CD4-positive, alpha-beta T cell (primary cell): ENCODE data around the gene CFAP119. TPM values are rescaled to one million over a fixed set of nuclear protein-coding genes. Genes with fewer than 3 reads are reported as not detected.

ENCODE experiments used
- ATAC-seq: fragments of 200-7000 bp; cut with Tn5 transposase; one replicate; pipeline ENCODE4 v1.10.0; 2022; ENCODE audit warnings: mild to moderate bottlenecking; ENCODE audit not compliant: poor library complexity
- CTCF ChIA-PET: fragments of 350-600 bp; sonication (Branson Sonifier 250); formaldehyde crosslinking; loops from one replicate; lab custom pipeline; 2021; ENCODE audit warnings: antibody characterized with exemption, inconsistent platforms; lab: Charles Lee
- POLR2A ChIA-PET: fragments of 350-600 bp; sonication (Branson Sonifier 250); formaldehyde crosslinking; loops from one replicate; lab custom pipeline; 2021; ENCODE audit warnings: antibody characterized with exemption, inconsistent platforms; lab: Charles Lee
- DNase-seq, 14 experiments: peaks; one replicate each; pipeline ENCODE4 v3.0.0-alpha.2; 2013 to 2020; ENCODE audit warnings: mixed read lengths in 2 of 14
- H3K27ac ChIP-seq, 2 donors: one replicate each; pipeline versions ENCODE4 v1.5.1 to v1.7.0; 2013; ENCODE audit warnings: low read length in 2 of 2, low read depth in 1 of 2, mild to moderate bottlenecking in 1 of 2
- H3K27me3 ChIP-seq, 2 experiments: 1 replicate in 1 of 2; 2 replicates in 1 of 2; pipeline versions ENCODE4 v1.6.1 to v1.7.0; 2013; ENCODE audit warnings: low read length in 2 of 2, control low read depth in 1 of 2, mild to moderate bottlenecking in 1 of 2, moderate library complexity in 1 of 2; ENCODE audit not compliant: insufficient read depth in 2 of 2, control insufficient read depth in 1 of 2
- H3K36me3 ChIP-seq: one replicate; pipeline ENCODE4 v1.6.1; 2013; ENCODE audit warnings: low read length, control low read depth; ENCODE audit not compliant: insufficient read depth
- H3K4me1 ChIP-seq: one replicate; pipeline ENCODE4 v1.6.1; 2013; ENCODE audit warnings: low read length, control low read depth; ENCODE audit not compliant: insufficient read depth
- H3K4me3 ChIP-seq: one replicate; pipeline ENCODE4 v1.5.1; 2013; ENCODE audit warnings: mild to moderate bottlenecking, low read length, moderate library complexity
- H3K9me3 ChIP-seq, 2 experiments: 1 replicate in 1 of 2; 2 replicates in 1 of 2; pipeline versions ENCODE4 v1.6.1 to v1.7.0; 2013; ENCODE audit warnings: low read length in 2 of 2, mild to moderate bottlenecking in 2 of 2, control low read depth in 1 of 2, moderate library complexity in 1 of 2; ENCODE audit not compliant: control insufficient read depth in 1 of 2, insufficient read depth in 1 of 2
- H3K27ac Mint-ChIP-seq: one replicate; pipeline ENCODE4 v1.8.0; 2020; ENCODE audit warnings: mixed read lengths
- H3K27me3 Mint-ChIP-seq: one replicate; pipeline ENCODE4 v1.8.0; 2021; ENCODE audit warnings: mixed read lengths
- H3K36me3 Mint-ChIP-seq: one replicate; pipeline ENCODE4 v1.8.0; 2021; ENCODE audit warnings: low read depth, mixed read lengths
- H3K4me1 Mint-ChIP-seq: one replicate; pipeline ENCODE4 v1.8.0; 2021; ENCODE audit warnings: low read depth, mixed read lengths
- H3K4me3 Mint-ChIP-seq: one replicate; pipeline ENCODE4 v1.8.0; 2020; ENCODE audit warnings: mild to moderate bottlenecking, mixed read lengths
- H3K9me3 Mint-ChIP-seq: one replicate; pipeline ENCODE4 v1.8.0; 2020; ENCODE audit warnings: mixed read lengths
- intact Hi-C, 2 experiments: fragments of 100-400 bp; cut with DNase I in 1 of 2; cut with micrococcal nuclease in 1 of 2; formaldehyde crosslinking; loops; one replicate each; pipeline versions ENCODE4 v1.15.1 to v1.9.0; 2023 to 2025; cut with DNase I, micrococcal nuclease
- total RNA-seq, 174 experiments: library from RNA in 2 of 174; stranded (reverse) in 2 of 174; gene quantifications; one replicate each; pipeline ENCODE4 v1.2.3 and lab custom pipeline; 2021 to 2026
- TF ChIP-seq, protein P1 (sequence below): fragments of 200-600 bp; IDR thresholded peaks from one replicate; pipeline ENCODE4 v1.8.0; 2022; ENCODE audit warnings: antibody characterized with exemption, mild to moderate bottlenecking

The CFAP119 gene
- total RNA-seq, 2 experiments from 2014 or later = 1.7 to 2.2 TPM

DNA sequence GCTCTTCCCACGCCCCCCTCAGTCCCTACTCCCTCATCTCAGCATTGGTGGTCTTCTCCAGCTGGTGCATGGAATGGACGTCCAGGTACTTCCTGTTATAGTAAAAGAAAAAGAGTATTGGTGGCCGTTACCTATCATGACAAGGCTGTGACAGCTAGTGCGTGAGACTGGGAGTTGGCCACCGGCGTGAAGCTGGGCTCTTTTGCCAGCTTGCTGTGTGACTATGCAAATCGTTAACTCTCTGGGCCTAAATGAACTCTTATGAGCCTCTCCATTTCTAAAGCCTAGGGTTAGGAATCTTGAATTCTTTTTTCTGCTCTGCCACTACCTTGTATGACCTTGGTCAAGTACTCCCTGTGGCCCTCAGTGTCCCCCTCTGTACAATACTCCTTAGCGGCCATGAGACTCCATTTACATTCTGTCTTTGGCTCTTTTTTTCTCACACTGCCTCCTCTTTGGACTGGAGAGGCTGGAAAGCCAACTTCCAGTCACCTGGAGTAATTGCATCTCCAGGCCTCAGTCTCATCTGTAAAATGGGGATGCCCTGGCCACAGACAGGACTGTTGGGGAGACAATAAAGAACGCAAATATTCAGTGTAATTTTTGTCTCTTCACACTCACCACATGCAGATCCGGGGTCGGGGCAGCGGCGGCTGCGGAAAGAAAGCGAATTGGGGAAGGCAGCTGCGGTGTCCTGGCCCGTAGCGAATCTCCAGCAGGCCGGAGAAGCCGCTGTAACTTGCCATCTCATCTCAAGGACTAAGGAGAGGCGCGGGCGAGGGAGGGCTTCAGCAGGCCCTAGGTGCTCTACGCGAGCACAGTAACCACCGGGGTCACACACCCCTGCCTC is 1.1 kb downstream of the CFAP119 start:
- H3K4me3 Mint-ChIP-seq = peak overlapping the region; percentile 99
- no peaks in the 10 kb centered on the region for H3K27me3 Mint-ChIP-seq
- peaks cover 58% of the 10 kb centered on the region for H3K36me3 Mint-ChIP-seq
- DNase-seq (peak in 1 of 14 experiments; percentile 57), ATAC-seq (no peak)
- TF ChIP-seq, protein P1, sequence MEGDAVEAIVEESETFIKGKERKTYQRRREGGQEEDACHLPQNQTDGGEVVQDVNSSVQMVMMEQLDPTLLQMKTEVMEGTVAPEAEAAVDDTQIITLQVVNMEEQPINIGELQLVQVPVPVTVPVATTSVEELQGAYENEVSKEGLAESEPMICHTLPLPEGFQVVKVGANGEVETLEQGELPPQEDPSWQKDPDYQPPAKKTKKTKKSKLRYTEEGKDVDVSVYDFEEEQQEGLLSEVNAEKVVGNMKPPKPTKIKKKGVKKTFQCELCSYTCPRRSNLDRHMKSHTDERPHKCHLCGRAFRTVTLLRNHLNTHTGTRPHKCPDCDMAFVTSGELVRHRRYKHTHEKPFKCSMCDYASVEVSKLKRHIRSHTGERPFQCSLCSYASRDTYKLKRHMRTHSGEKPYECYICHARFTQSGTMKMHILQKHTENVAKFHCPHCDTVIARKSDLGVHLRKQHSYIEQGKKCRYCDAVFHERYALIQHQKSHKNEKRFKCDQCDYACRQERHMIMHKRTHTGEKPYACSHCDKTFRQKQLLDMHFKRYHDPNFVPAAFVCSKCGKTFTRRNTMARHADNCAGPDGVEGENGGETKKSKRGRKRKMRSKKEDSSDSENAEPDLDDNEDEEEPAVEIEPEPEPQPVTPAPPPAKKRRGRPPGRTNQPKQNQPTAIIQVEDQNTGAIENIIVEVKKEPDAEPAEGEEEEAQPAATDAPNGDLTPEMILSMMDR = no peak
- Histone ChIP-seq H3K4me1 (peaks cover 35% of the 10 kb centered on the region), H3K27ac (no peak overlapping the region), H3K36me3 (peaks cover 45% of the 10 kb centered on the region), H3K9me3 (no peaks in the 10 kb centered on the region), H3K4me3 (peak overlapping the region; percentile 99), H3K27me3 (no peaks in the 10 kb centered on the region)
- no peaks in the 10 kb centered on the region for H3K9me3 Mint-ChIP-seq
- peak overlapping the region; percentile 85 for H3K27ac Mint-ChIP-seq
- peaks cover 30% of the 10 kb centered on the region for H3K4me1 Mint-ChIP-seq
- ChIA-PET POLR2A (interaction anchor here (1.0 to 3.6 kb wide), 2 partner anchors 13 to 54 kb away, joined by 3 to 18 read pairs; partner anchors contain the start of gene PHKG2), CTCF (no interaction called here)
- intact Hi-C loops = loop anchor here in 1 of 2 experiments (10.0 kb wide), 1 partner anchor 426 kb away; no protein-coding TSS in a partner anchor

DNA sequence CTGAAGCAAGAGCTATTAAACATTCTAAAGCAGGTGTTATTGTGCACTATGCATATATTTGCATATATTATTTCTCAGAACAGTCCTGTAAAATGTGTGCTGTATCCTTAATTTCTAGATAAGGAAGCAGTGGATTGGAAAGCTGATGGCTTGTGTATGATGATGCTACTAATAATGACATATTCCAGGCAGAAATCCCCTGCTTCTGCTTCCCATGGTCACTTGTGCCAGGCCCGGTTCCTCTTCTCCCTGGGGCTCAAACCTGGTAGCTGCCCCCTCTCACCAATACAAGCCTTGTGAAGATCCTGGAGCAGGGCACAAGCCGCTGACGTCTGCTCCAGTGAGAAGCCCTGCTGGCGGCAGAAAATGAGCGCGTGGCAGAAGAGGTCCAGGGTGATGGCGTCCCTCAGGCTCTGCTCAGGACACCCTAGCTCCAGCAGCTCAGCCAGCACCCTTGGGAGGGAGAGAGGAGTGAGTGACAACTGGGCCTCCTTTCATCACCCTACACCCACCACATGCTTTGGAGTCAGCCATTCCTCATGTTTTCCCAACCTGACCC is 1.8 kb downstream of the CFAP119 start:
- H3K27ac ChIP-seq = no peak overlapping the region

DNA sequence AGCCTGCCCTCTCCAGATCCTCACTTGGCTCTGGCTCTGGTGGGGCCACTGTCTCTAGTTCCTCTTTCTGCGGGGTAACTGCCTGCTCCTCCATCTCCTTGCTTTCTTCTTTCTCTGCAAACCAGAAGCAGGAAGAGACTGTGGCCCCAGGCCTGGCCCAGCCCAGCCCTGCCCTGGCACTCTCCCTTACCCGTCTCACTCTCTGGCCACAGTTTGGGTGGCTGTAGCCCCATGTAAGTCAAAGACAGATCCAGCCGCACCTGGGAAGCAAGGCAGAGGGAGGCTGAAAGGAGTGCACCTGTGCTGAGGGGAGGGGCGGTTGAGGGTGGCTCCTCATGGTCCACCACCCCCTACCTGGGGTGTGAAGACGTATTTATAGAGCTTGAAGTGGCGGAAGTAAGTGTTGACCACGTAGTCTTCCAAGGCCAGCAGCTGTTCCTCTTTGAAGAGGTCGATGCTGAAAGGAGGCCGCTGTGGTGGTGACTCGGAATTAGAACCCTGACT is 2.8 kb downstream of the CFAP119 start:
- Mint-ChIP-seq H3K4me1 (peaks cover 30% of the 10 kb centered on the region), H3K27me3 (no peaks in the 10 kb centered on the region), H3K27ac (no peak overlapping the region), H3K4me3 (peak overlapping the region; percentile 35), H3K36me3 (peaks cover 58% of the 10 kb centered on the region), H3K9me3 (no peaks in the 10 kb centered on the region)
- ChIA-PET POLR2A (interaction anchor here (1.1 to 3.6 kb wide), 2 partner anchors 11 to 16 kb away, joined by 3 to 18 read pairs; partner anchors contain the start of gene PHKG2), CTCF (no interaction called here)
- H3K4me1 ChIP-seq = peaks cover 31% of the 10 kb centered on the region
- TF ChIP-seq, protein P1 = no peak
- ATAC-seq (no peak), DNase-seq (peak in 1 of 14 experiments; percentile 31)
- H3K9me3 ChIP-seq = no peaks in the 10 kb centered on the region
- H3K27me3 ChIP-seq = no peaks in the 10 kb centered on the region
- peaks cover 38% of the 10 kb centered on the region for H3K36me3 ChIP-seq
- H3K4me3 ChIP-seq = no peak overlapping the region
- H3K27ac ChIP-seq = no peak overlapping the region
- intact Hi-C loops = no loop called here

More for the DNA sequence above, 1.8 kb downstream of the CFAP119 start:
- no peaks in the 10 kb centered on the region for H3K27me3 ChIP-seq
- no peak overlapping the region for H3K4me3 ChIP-seq
- peaks cover 58% of the 10 kb centered on the region for H3K36me3 Mint-ChIP-seq
- H3K4me1 ChIP-seq = peaks cover 35% of the 10 kb centered on the region
- no peaks in the 10 kb centered on the region for H3K9me3 Mint-ChIP-seq
- no peak overlapping the region for H3K27ac Mint-ChIP-seq
- intact Hi-C loops = loop anchor here in 1 of 2 experiments (10.0 kb wide), 1 partner anchor 425 kb away; no protein-coding TSS in a partner anchor
- H3K4me1 Mint-ChIP-seq = peaks cover 30% of the 10 kb centered on the region
- no peak for ATAC-seq
- POLR2A ChIA-PET = interaction anchor here (1.0 to 3.6 kb wide), 3 partner anchors 12 to 55 kb away, joined by 3 to 18 read pairs (median 3); partner anchors contain the start of gene PHKG2
- CTCF ChIA-PET = no interaction called here
- DNase-seq = no peak
- peak overlapping the region; percentile 99 for H3K4me3 Mint-ChIP-seq
- TF ChIP-seq, protein P1 = no peak
- H3K9me3 ChIP-seq = no peaks in the 10 kb centered on the region
- H3K27me3 Mint-ChIP-seq = no peaks in the 10 kb centered on the region
- peaks cover 40% of the 10 kb centered on the region for H3K36me3 ChIP-seq
